ENCODE measurements around the gene OR2AT4.
"Not testable (repeated sequence)": the region's sequence is repeated elsewhere in the genome, so short reads cannot be mapped to it uniquely, and the experiment has no call there.

OR2AT4 gene

DNA sequence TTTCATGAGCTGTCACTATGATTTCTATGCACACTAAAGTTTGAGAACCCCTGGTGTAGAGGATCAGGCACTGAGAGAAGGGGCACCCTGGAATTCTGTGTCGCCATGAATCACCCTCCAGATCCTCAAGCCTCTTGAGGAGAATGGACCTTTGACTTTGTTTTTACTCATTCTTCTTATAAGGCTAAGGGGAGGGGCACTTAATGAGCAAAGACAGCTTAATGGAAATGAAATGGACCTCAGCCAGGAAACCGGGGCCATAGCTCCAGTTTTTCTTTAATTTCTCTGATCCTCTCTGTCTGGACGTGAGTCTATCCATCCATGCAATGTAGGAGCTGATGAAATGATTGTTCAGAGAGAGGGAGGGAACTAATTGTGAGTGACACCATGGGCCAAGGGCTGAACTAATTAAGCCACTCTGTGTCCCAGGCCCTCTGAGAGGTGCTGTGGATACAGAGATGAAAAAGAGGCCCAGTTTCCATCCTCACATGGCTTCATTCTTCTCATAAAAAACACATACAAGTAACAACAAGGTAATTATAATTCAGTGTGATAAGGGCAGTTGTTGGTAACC, 32.8 kb downstream of the OR2AT4 start:
- no peak for DNase-seq

DNA sequence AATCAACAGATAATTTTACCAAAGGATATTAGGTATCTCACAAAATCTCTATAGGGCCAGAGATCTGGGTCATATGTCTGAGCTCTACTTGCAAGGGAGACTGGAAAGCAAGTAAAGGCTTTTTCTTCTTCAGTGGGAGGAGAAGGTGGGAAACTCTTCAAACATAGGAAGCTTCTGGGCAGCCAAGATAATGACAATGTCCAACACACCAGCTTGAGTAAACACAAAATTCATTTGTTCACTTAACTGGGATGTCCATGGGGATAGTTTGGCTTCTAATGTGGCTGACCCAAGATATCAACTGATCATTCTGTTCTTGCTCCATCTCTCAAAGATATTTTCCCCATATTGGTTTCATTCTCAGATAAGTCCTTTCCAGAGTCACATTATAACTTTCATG, 37.4 kb downstream of the OR2AT4 start:
- no peak for DNase-seq

DNA sequence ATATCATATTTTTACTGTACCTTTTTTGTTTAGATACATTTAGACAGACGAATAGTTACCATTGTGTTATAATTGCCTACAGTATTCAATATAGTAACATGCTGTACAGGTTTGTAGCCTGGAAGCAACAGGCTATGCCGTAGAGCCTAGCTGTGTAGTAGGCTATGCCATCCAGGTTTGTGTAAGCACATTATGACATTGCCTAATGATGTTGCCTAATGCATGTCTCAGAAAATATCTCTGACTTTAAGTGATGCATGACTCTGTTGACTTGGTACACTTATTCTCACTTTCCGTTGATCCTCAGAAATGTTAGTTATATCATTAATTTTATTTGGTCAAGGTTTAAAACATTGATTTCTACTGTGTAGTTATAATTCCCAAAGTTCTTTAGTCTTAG, 39.9 kb downstream of the OR2AT4 start:
- DNase-seq, result no peak

DNA sequence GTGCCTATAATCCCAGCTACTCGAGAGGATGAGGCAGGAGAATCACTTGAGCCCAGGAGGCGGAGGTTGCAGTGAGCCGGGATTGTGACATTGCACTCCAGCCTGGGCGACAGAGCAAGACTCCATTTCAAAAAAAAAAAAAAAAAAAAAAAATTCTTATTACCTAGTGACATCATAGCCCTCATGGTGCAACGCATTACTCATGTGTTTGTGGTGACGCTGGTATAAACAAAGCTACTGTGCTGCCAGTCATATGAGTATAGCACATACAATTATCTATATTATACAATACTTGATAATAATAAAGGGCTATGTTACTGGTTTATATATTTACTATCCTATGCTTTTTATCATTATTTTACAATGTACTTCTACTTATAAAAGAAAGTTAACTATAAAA, 41.2 kb downstream of the OR2AT4 start:
- no peak for DNase-seq

DNA sequence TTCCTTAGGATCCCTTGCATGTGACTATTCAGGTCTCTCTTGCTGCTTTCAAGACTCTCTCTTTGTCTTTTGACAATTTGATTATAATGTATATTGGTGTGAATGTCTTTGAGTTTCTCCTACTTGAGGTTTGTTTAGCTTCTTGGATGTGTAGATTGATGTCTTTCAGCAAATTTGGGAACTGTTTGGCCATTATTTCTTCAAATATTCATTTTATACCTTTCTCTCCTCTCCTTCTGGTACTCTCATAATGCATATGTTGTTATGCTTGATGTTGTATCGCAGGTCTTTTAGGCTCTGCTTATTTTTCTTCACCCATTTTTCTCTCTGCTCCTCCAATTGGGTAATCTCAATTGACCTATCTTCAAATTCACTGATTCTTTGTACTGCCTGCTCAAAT, 44.2 kb downstream of the OR2AT4 start:
- no peak for DNase-seq

DNA sequence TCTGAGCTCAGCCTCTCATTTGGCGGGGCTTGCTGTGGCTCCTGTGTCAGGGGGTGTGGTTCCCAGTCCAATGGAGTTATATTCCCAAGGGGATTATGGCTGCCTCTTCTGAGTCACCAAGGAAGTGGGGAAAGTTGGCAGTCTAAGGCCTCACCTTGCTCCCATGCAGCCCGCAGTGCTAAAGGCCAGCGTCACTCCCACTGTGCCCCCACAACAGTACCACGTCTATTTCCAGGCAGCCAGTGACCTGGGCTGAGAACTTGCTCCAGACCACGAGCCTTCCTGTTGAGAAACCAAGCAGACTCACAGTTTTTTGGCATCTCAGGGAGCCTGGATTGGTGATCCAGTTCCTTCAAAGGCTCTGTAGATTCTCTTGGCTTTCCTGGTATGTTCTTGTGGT, 45.6 kb downstream of the OR2AT4 start:
- DNase-seq, result no peak

DNA sequence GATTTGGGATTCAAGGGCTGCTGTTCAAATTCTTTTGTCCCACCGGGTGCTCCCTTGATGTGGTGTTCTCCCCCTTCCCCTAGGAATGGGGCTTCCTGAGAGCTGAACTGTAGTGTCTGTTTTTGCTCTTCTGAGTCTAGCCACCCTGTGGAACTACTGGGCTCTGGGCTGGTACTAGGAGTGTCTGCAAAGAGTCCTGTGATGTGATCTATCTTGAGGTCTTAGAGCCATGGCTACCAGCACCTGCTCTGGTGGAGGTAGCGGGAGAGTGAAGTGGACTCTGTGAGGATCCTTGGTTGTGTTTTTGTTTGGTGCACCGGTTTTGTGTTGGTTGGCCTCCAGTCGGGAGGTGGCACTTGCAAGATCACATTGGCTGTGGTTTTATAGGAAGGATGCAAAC, 46.2 kb downstream of the OR2AT4 start:
- DNase-seq, result no peak

DNA sequence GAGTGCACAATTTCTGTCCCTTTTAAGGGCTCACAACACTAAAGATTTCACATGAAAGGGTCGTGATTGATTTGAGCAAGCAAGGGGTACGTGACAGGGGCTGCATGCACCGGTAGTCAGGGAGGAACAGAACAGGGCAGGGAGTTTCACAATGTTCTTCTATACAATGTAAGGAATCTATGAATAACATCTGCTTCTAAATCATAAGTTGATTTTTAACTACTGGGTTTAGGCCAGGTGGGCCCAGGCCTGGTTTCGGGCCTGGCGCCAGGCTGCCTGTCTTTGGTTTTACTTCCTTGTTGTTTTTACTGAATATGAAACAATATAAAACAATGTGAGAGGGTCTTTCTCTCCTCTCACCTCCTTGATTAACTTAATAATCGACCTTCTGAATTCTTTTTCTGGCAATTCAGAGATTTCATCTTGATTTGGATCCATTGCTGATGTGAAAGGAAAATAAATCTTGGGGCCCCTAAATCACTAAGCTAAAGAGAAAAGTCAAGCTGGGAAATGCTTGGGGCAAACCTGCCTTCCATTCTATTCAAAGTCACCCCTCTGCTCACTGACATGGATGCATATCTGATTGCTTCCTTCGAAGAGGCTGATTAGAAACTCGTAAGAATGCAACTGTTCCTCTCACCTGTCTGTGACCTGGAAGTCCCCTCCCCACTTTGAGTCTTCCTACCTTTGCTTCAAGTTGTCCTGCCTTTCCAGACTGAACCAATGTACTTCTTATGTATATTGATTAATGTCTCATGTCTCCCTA, 47.0 kb downstream of the OR2AT4 start:
- not testable (repeated sequence) for DNase-seq

DNA sequence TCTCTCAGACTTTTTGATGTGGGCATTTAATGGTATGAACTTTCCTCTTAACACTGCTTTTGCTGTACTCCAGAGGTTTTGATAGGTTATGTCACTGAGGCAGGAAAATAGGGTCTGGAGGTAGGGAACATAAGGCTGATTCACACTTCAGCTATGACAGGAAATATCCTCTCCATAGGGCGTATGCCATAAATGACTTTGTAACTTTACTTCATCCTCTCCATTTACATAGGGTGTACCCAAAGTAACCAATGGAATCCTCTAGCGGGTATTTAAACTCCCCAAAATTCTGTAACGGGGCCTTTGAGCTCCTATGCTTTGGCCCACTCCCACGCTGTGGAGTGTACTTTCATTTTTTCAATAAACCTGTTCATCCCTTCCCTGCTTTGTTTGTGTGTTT, 49.5 kb downstream of the OR2AT4 start:
- DNase-seq, result no peak

DNA sequence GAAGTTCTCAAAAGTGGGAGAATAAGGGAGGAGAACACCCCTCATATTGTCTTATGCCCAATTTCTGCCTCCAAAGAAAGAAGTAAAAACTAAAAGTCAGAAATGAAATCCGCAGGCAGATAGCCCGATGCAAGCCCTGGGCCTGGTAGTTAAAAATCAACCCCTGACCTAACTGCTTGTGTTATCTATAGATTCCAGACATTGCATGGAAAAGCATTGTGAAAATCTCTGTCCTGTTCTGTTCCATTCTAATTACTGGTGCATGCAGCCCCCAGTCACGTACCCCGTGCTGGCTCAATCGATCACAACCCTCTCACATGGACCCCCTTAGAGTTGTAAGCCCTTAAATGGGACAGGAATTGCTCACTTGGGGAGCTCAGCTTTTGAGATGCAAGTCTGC, 50.0 kb downstream of the OR2AT4 start:
- not testable (repeated sequence) for DNase-seq

DNA sequence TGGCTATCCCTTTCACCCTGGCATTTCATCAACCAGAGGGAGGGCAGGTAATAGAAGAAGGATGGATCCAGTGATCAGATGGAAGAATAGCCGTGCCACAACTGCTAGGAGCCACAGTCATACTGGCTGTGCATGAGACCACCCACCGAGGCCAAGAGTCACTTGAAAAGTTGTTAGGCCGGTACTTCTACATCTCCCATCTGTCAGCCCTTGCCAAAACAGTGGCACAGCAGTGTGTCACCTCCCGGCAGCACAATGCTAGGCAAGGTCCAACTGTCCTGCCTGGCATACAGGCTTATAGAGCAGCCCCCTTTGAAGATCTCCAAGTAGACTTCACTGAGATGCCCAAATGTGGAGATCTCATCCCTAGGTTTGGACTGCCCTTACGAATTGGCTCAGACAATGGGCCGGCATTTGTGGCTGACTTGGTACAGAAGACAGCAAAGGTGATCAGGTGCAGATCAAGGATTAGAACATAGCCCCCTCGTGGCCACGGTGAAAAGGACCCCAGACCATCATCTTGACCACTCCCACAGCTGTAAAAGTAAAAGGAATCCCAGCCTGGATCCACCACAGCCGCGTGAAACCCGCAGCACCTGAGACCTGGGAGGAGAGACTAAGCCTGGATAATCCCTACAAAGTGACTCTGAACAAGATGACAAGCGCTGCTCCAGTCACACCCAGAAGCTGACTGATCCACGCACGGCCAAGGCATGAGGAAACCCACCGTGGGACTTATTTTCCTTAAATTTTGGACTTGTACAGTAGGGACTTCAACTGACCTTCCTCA, 52.1 kb downstream of the OR2AT4 start:
- not testable (repeated sequence) for DNase-seq

DNA sequence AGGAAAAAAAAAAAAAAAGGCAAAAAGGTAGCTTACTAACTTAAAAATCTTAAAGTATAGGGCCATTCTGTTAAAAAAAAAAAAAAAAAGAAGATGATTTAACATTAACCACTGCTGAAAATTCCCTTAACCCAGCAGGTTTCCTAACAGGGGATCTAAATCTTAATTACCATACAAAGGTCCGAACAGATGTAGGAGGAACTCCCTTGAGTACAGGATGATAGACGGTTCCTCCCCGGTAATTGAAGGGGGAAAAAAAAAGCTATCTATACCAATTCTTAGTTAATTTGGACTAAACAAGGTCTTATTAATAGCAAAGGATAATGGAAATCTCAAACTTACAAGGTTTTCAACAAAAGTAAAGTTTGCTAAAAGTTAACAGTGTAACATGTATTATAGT, 54.9 kb downstream of the OR2AT4 start:
- not testable (repeated sequence) for DNase-seq

DNA sequence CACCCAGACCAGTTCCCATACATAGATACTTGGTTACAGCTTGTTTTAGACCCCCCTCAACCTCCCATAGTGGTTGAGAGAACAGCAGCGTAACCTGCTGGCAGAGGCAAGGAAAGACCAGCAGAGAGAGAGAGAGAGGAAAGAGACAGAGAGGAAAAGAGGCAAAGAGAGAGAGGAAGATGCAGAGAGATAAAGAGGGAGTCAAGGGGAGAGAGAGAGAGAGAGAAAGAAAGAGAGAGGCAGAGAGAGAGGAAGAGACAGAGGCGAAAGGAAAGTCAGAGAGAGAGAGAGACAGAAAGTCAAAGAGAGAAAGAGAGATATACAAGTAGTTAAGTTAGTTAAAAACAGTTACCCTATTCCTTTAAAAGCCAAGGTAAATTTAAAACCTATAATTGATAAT, 55.4 kb downstream of the OR2AT4 start:
- DNase-seq, result no peak

DNA sequence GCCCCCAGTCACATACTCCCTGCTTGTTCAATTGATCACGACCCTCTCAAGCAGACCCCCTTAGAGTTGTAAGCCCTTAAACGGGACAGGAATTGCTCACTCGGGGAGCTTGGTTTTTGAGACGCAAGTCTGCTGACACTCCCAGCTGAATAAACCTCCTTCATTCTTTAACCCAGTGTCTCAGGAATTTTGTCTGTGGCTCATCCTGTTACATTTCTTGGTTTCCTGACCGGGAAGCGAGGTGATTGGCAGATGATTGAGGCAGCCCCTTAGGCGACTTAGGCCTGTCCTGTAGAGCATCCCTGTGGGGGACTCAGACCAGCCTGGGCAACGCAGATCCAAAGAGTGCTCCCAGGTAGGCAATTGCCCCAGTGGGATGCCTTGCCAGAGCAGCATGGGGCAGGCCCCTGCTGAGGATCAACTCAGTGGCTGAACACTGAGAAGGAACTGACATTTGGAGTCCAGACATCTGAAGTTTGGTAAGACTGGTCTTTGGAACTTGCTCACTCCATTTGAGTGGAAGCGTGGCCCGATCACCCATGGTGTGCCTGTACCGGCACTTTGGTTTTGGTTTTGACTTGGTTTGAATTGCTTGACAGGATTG, 56.4 kb downstream of the OR2AT4 start:
- DNase-seq, result no peak

DNA sequence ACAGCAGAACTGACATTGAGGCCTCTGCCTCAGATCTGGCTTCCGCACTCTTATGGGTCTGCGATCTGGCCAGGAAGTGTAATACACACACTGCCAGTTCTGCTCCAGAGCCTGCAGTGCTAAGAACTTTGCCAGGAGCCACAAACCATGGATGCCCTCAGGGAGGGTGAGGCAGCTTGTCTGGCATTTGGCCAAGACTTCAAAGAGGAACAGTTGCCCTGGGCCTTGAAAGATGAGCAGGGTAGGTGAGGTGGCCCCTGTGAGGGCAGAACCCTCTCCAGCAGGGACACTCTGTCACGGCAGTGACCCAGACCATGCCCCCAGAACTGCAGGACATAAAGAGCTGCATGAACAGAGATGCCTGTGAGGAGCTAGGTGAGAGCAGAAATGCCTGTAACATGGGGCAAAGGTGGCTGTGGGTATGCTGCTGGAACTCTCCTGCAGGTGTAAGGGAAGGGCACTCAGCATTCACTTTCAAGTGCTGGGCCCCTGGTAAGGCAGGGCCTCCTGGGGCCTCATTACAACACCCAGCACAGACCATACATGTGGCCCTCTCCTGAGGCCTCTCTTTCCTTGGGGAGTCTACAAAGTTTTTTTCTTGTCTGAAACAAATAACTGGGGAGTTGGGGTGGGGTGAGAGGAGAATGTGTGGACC, 60.6 kb downstream of the OR2AT4 start:
- DNase-seq, result no peak

DNA sequence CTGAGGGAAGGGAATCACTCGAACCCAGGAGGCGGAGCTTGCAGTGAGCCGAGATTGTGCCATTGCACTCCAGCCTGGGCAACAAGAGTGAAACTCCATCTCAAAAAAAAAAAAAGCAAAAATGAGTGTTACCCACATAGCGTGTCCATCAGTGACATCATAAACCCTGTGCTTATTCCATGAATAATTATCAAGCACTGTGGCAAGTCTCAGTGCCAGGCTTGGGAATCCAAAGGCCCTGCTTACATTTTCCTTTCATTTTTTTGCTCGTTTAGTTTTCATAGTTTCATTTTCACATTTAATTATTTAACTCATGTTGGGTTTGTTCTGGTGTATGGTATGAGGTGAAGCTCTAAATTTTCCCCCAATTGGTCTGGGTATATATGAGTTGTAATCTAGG, 61.4 kb downstream of the OR2AT4 start:
- no peak for DNase-seq

DNA sequence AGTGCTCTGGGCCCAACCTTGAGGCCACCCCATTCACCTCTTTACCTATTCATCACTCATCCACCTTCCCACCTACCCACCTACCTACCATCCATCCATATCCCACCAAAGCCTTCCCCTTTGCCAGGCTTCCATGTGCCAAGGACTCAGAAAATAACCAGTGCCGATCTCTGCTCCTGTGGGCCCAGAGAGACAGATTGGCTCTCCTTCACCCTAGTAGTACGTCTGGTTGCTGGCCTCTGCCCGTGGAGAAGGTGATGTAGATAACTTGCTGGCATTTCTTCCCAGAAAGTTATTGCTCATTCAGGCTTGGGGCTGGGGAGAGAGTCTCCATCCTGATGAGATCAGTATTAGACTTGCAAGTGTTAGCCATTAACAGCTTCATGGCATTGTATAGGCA, 62.8 kb downstream of the OR2AT4 start:
- no peak for DNase-seq

DNA sequence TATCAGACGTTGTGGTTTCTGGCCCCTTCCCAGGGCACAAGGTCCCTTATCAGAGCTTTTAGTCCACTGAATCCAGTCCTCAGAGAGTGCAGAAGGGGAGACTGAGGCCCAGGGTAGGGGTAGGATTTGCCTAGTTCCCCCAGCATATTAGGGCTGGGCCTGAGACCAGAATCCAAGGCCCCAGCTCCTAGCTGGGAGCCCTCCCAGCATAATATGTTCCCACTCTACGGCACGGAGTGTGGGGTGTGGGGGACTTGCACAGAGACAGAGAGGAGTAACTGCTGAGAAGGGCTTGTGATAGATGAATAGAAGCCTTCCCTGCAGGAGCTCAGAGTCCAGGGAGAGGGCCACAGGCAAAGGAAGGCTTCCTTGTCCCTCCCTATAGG, 64.1 kb downstream of the OR2AT4 start:
- no peak for DNase-seq

DNA sequence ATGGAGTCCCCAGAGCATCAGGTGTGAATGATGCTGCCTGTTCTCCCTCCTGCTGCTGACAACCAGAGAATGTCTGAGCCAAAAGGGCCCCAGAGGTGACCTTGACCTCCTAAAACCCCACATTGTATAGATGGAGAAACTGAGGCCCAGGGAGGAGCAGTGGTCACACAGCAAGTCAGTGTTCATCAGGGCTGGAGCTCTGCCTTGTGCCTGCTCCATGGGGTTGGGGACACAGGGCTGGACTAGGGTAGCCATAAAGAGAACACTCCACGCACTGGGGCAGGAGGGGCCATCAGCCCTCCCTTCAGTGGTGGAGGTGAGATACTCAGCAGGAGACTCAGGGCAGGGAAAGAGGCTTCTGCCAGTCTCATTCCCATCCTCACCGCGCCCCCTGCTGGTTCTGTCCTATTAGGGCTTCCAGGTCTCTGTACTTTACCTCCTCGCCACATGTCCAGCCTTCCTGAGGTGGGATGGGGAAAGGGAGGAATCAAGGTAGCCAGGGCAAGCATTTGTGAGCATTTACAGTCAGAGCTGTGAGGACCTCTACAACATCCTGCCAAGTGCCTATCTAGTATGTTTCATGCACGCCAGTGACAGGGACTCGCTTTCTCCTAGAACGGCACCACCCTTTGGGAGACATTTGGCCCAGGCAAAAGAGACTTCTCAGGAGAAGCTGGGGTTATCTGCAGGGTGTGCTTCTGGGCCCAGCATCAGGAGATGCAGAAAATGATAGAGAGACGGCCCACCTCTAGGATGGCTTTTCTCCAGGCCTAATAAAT, 64.7 kb downstream of the OR2AT4 start:
- peak; percentile 29 to 67 for DNase-seq
